ENCODE data around the gene CNNM3. TPM values are rescaled to one million over a fixed set of nuclear protein-coding genes. Genes with fewer than 3 reads are reported as not detected.
A peak's percentile ranks its signal among the peaks of the same experiment; 100 is the strongest.

The CNNM3 gene
- total RNA-seq, 1 donor from 2014 or later: 5.6 TPM

GRCh38 chr2:96832754-96833507 lies 16.9 kb downstream of the CNNM3 start:
- peak overlapping the region; percentile 54 for H2AFZ ChIP-seq (ENCODE audit: low read depth, low read length)
- Mint-ChIP-seq H3K4me1 (ENCODE audit: low read depth, unreplicated experiment) (peaks cover 8% of the 10 kb centered on the region), H3K27ac (ENCODE audit: unreplicated experiment) (peak overlapping the region; percentile 75), H3K27me3 (ENCODE audit: low read depth, unreplicated experiment) (no peaks in the 10 kb centered on the region), H3K4me3 (ENCODE audit: unreplicated experiment) (peak overlapping the region; percentile 62), H3K9me3 (ENCODE audit: unreplicated experiment) (no peaks in the 10 kb centered on the region), H3K36me3 (ENCODE audit: low read depth, unreplicated experiment) (peaks cover 8% of the 10 kb centered on the region)
- peak overlapping the region; percentile 41 for H3K4me2 ChIP-seq (ENCODE audit: low read length)
- no peak overlapping the region for H3K27ac ChIP-seq (ENCODE audit: low read depth, low read length)
- DNase-seq (ENCODE audit: low read depth) (peak; percentile 20), FAIRE-seq (no peak)
- H3K9ac ChIP-seq (ENCODE audit: low read length): no peak overlapping the region
- H3K4me1 ChIP-seq (ENCODE audit: insufficient read depth, low read length): peaks cover 5% of the 10 kb centered on the region
- no peaks in the 10 kb centered on the region for H3K36me3 ChIP-seq (ENCODE audit: insufficient read depth, low read length)
- H3K79me2 ChIP-seq (ENCODE audit: insufficient read depth, low read length): no peaks in the 10 kb centered on the region
- H3K9me3 ChIP-seq (ENCODE audit: insufficient read depth, low read depth, low read length): no peaks in the 10 kb centered on the region
- TF ChIP-seq CTCF (IDR thresholded peaks at IDR 0.05; ENCODE audit: insufficient read depth, low read depth, low read length) (no peak), EZH2 (IDR thresholded peaks at IDR 0.05; ENCODE audit: insufficient read depth, low read length) (no peak)
- no peaks in the 10 kb centered on the region for H3K27me3 ChIP-seq (ENCODE audit: insufficient read depth, low read length)
- no peaks in the 10 kb centered on the region for H4K20me1 ChIP-seq (ENCODE audit: insufficient read depth, low read length)
- H3K4me3 ChIP-seq (ENCODE audit: insufficient read depth, low read depth, low read length): no peak overlapping the region

- Histone ChIP-seq H4K20me1 (ENCODE audit: insufficient read depth, low read length) (no peaks in the 10 kb centered on the region), H2AFZ (ENCODE audit: low read depth, low read length) (no peak overlapping the region), H3K4me1 (ENCODE audit: insufficient read depth, low read length) (peaks cover 9% of the 10 kb centered on the region), H3K4me2 (ENCODE audit: low read length) (no peak overlapping the region), H3K36me3 (ENCODE audit: insufficient read depth, low read length) (no peaks in the 10 kb centered on the region), H3K27ac (ENCODE audit: low read depth, low read length) (no peak overlapping the region), H3K4me3 (ENCODE audit: insufficient read depth, low read depth, low read length) (no peak overlapping the region), H3K27me3 (ENCODE audit: insufficient read depth, low read length) (no peaks in the 10 kb centered on the region), H3K79me2 (ENCODE audit: insufficient read depth, low read length) (no peaks in the 10 kb centered on the region), H3K9me3 (ENCODE audit: insufficient read depth, low read depth, low read length) (no peaks in the 10 kb centered on the region), H3K9ac (ENCODE audit: low read length) (no peak overlapping the region)
- Mint-ChIP-seq H3K27ac (ENCODE audit: unreplicated experiment) (no peak overlapping the region), H3K27me3 (ENCODE audit: low read depth, unreplicated experiment) (no peaks in the 10 kb centered on the region), H3K36me3 (ENCODE audit: low read depth, unreplicated experiment) (peaks cover 8% of the 10 kb centered on the region), H3K9me3 (ENCODE audit: unreplicated experiment) (no peaks in the 10 kb centered on the region), H3K4me1 (ENCODE audit: low read depth, unreplicated experiment) (peaks cover 8% of the 10 kb centered on the region), H3K4me3 (ENCODE audit: unreplicated experiment) (no peak overlapping the region)
- TF ChIP-seq CTCF (IDR thresholded peaks at IDR 0.05; ENCODE audit: insufficient read depth, low read depth, low read length) (no peak), EZH2 (IDR thresholded peaks at IDR 0.05; ENCODE audit: insufficient read depth, low read length) (no peak)
- no peak for FAIRE-seq
- DNase-seq (ENCODE audit: low read depth): no peak
These were observed 19.8 kb downstream of the CNNM3 start for GRCh38 chr2:96835830-96836229.

- no peaks in the 10 kb centered on the region for H3K9me3 Mint-ChIP-seq (ENCODE audit: unreplicated experiment)
- no peaks in the 10 kb centered on the region for H3K36me3 ChIP-seq (ENCODE audit: insufficient read depth, low read length)
- H2AFZ ChIP-seq (ENCODE audit: low read depth, low read length): no peak overlapping the region
- no peaks in the 10 kb centered on the region for H3K27me3 ChIP-seq (ENCODE audit: insufficient read depth, low read length)
- no peak overlapping the region for H3K4me3 Mint-ChIP-seq (ENCODE audit: unreplicated experiment)
- H3K36me3 Mint-ChIP-seq (ENCODE audit: low read depth, unreplicated experiment): peaks cover 11% of the 10 kb centered on the region
- H3K4me1 Mint-ChIP-seq (ENCODE audit: low read depth, unreplicated experiment): peaks cover 8% of the 10 kb centered on the region
- FAIRE-seq (no peak), DNase-seq (ENCODE audit: low read depth) (no peak)
- no peak overlapping the region for H3K4me2 ChIP-seq (ENCODE audit: low read length)
- H3K4me3 ChIP-seq (ENCODE audit: insufficient read depth, low read depth, low read length): no peak overlapping the region
- TF ChIP-seq CTCF (IDR thresholded peaks at IDR 0.05; ENCODE audit: insufficient read depth, low read depth, low read length) (no peak), EZH2 (IDR thresholded peaks at IDR 0.05; ENCODE audit: insufficient read depth, low read length) (no peak)
- H3K27ac ChIP-seq (ENCODE audit: low read depth, low read length): no peak overlapping the region
- peaks cover 9% of the 10 kb centered on the region for H3K4me1 ChIP-seq (ENCODE audit: insufficient read depth, low read length)
- no peak overlapping the region for H3K9ac ChIP-seq (ENCODE audit: low read length)
- no peak overlapping the region for H3K27ac Mint-ChIP-seq (ENCODE audit: unreplicated experiment)
- no peaks in the 10 kb centered on the region for H3K27me3 Mint-ChIP-seq (ENCODE audit: low read depth, unreplicated experiment)
- no peaks in the 10 kb centered on the region for H3K79me2 ChIP-seq (ENCODE audit: insufficient read depth, low read length)
- H4K20me1 ChIP-seq (ENCODE audit: insufficient read depth, low read length): no peaks in the 10 kb centered on the region
- no peaks in the 10 kb centered on the region for H3K9me3 ChIP-seq (ENCODE audit: insufficient read depth, low read depth, low read length)
These were observed 21.5 kb downstream of the CNNM3 start for GRCh38 chr2:96837575-96837974.

Data from astrocyte (in vitro differentiated cells and primary cell).